Stimulated activated CD4-positive, alpha-beta T cell treated with anti-CD3 and anti-CD28 coated beads, TNF-alpha, amount 100 ng/mL, for 1 hour (primary cell): ENCODE data around the gene HMG20A.
"Not testable (repeated sequence)": the region's sequence is repeated elsewhere in the genome, so short reads cannot be mapped to it uniquely, and the experiment has no call there.

Experiments
- DNase-seq, 3 donors: peaks; one replicate each; pipeline ENCODE4 v3.0.0-alpha.2; 2020; ENCODE audit warnings: low read depth in 3 of 3, low spot score in 1 of 3

The HMG20A gene

GRCh38 chr15:77406846-77407245, 13.8 kb upstream of the HMG20A start:
- no peak for DNase-seq

- DNase-seq: no peak
These were observed 11.2 kb upstream of the HMG20A start for GRCh38 chr15:77409259-77410156.

DNA sequence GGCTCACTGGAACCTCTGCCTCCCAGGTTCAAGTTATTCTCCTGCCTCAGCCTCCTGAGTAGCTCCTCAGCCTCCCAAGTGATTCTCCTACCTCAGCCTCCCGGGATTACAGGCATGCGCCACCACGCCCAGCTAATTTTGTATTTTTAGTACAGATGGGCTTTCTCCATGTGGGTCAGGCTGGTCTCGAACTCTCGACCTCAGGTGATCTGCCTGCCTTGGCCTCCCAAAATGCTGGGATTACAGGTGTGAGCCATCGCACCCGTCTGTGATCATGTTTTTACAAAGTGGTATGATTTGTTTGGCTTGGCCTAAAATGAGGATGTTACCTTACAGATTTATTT, 10.6 kb upstream of the HMG20A start:
- DNase-seq: not testable (repeated sequence)

DNA sequence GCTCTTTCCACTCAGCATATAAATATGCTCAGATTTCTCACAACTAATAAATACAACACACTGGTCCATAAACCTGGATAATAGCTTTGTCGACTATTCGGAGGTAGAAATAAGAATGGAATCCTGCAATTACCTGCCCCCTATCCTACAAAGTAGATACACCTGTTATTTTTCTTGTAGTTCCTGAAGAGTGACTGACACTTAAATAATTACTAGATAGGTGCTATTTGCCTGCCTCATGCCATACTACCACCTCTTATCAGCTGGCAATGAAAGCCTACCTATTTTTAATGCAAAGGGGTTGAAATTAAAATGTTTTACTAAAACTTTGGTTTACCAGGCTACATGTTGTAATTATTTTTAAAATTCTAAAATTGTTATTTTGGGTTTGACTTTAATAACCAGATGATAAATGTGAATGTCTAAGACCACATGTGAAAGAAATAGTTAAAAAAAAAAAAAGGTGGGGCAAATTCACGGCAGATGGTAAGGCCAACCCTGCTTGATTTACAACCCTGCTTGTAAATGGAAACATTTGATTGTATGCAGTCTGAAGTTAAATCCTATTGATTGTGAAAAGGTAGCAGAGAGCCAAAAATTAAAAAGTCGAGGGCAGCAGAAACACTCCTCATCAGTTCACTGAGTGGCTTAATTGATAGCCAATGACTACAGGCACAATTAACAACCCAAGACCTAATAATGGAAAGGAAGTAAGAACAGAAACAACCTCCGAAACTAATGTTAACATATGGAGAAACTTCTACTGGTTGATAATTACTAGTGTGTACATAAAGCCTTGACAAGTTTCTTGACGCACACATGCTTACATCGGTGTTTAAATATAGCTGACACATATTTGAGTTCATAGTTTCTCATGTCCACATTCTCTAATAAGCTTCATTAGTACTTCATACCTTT, 9.7 kb upstream of the HMG20A start:
- no peak for DNase-seq

GRCh38 chr15:77411619-77411976, 9.1 kb upstream of the HMG20A start:
- DNase-seq: no peak

- DNase-seq: no peak
These were observed 7.6 kb upstream of the HMG20A start for GRCh38 chr15:77412972-77413698.

GRCh38 chr15:77413699-77414349, 6.9 kb upstream of the HMG20A start:
- DNase-seq: no peak

DNA sequence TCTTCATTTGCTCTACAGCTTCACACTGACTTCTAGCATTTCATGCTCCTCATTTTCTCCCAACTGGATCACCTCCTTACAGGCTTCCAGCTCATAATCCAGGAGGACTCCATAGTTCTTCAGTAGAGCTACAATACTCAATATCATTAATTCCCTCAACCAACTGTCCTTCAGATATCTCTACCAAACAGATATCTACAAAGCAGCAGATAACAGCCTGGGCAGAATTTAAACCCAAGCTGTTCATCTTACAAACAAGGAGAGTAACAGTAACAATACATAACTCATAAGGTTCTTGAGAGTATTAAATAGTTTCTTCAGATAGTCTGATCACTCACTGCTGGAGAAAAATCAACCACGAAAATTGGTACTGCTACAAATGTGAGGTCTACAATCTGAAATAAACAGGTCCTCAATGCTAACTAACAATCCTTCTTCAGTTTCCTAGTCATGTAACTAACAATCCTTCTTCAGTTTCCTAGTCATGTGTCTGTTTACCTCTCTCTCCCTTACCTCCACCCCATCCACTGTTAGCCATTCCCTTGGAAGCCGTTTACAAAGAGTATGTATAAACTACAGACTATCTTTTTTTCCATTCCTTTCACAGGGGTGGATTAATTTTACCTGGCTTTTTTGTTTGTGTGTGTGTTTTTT, 5.8 kb upstream of the HMG20A start:
- DNase-seq: no peak

- DNase-seq: no peak
These were observed 5.1 kb upstream of the HMG20A start for GRCh38 chr15:77415450-77416147.

GRCh38 chr15:77416148-77416455, 4.6 kb upstream of the HMG20A start:
- no peak for DNase-seq

DNA sequence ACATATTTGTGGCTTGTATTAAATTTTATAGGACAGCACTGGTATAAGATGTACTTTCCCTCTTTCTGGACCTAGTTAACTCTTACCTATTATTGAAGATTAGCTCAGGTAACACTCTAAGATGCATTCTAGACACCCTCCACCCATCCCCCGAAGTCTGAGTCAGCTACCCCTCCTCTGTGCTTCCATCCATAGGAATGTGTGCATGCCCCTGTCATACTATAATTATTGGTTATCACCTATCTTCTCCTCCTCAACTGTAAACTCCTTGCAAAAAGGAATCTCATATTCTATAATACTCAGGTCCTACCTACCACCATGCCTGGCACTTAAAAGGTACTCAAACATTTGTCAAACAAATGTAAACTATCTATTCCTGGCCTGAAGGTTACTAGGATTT, 3.7 kb upstream of the HMG20A start:
- no peak for DNase-seq

DNA sequence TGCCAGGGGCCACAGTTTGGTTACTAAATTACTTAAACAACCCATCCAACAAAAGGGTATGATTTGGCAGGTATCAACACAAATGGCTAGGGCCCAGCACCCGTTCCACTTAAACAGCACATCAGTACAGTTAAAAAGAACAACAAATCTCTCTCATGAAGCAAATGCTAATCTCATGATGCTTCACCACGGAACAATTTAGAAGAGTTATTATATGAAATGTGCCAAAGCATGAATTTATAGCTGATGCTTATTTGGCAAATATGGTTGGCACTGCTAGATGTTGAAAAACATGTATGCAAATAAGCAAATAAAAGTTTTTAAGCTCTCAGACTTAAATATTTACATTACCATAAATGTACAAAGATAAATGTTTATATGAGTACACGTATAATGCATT, 3.1 kb upstream of the HMG20A start:
- DNase-seq: no peak

DNA sequence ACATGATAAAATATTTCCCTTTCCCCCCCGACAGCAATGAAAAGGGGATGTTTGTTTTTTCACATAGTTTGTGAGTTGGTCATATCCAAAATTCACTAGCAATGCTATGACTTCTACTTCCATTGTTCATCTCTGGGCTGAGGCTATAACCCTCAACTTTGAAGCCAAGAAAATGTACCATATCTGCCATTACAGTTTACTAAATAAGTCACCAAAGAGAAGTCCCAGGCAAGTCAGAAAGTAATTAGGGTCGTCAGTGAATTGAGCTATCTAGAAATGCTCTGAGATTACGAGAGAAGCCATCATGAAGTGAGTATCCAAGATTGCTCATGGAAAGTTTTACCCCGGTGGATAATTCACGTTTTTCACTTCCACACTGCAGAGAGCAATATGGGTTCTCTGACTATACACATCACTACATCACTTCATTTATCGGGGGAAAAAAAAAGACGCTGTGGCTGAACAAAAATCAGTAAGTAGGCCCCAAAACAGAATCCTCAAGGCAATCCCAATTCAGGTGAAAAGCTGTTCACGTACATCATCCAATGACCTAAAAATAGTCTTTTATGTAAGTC, 2.2 kb upstream of the HMG20A start:
- no peak for DNase-seq

- peak in 2 of 3 donors; percentile 5 to 39 for DNase-seq
These were observed 1.5 kb upstream of the HMG20A start for GRCh38 chr15:77418966-77419835.

- peak; percentile 97 to 99 (median 98) for DNase-seq
These were observed 665 bp upstream of the HMG20A start, which contains the start of gene PEAK1 for GRCh38 chr15:77419836-77420609. Gene PEAK1, minus strand, starts transcription at chr15:77420104. Its CDS starts 238,178 bp downstream, at chr15:77181926.

DNA sequence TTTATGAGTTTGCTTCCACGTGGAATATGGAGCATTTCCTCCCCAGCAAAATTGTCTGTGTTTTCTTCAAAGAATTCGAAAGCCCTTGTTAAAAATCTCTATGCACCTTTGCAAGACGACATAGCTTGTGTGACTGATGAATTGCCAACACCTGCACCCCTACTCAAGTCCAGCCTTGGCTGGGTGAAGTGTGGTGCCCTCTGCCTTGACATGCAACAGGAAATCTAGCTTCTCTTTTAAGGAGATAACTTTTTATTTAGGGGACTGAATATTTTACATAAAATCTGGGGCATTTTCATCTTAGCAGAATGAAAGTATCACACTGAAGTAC, 647 bp downstream of the HMG20A start:
- no peak for DNase-seq

DNA sequence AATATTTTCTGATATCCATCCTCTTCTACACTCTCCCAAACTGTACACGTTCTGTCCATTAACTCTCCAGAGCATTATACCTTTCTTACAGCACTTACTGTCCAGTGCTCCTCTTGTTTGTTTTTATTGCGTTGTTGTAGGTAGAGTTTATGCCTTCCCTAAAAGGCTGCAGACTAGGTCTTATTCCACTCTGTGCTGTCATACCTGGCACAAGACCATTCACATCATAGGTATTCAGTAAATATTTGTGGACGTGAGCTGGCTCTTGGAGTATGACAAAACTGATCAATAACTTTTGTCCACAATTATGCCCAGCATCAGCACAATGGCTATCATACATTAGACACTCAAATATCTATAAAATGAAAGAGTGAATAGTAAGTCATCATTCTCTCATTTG, 4.4 kb downstream of the HMG20A start:
- DNase-seq: no peak

- no peak for DNase-seq
These were observed 5.7 kb downstream of the HMG20A start for GRCh38 chr15:77426377-77426776.
